ENCODE measurements around the gene MICU2.

MICU2 gene

GRCh38 chr13:21476893-21477472, 127.0 kb downstream of the MICU2 start:
- no peak for DNase-seq

GRCh38 chr13:21475115-21475514, 128.9 kb downstream of the MICU2 start:
- no peak for DNase-seq

- DNase-seq = no peak
These were observed 133.2 kb downstream of the MICU2 start for GRCh38 chr13:21470785-21471184.

GRCh38 chr13:21466527-21466926, 137.4 kb downstream of the MICU2 start:
- DNase-seq = no peak

- DNase-seq = no peak
These were observed 138.2 kb downstream of the MICU2 start for GRCh38 chr13:21465710-21466160.

GRCh38 chr13:21463424-21463823, 140.5 kb downstream of the MICU2 start:
- no peak for DNase-seq

- DNase-seq = no peak
These were observed 142.8 kb downstream of the MICU2 start for GRCh38 chr13:21461131-21461530.

GRCh38 chr13:21458813-21459701, 144.9 kb downstream of the MICU2 start, which contains the start of gene ZDHHC20:
Gene ZDHHC20, minus strand, starts transcription at chr13:21459303. Its CDS starts 132 bp downstream, at chr13:21459171.
- DNase-seq = no peak

GRCh38 chr13:21458451-21458812, 145.5 kb downstream of the MICU2 start:
- DNase-seq = no peak

GRCh38 chr13:21453387-21454081, 150.4 kb downstream of the MICU2 start:
- DNase-seq = no peak

- DNase-seq = no peak
These were observed 153.0 kb downstream of the MICU2 start for GRCh38 chr13:21450936-21451335.

- no peak for DNase-seq
These were observed 157.3 kb downstream of the MICU2 start for GRCh38 chr13:21446656-21447055.

GRCh38 chr13:21445759-21446158, 158.2 kb downstream of the MICU2 start:
- no peak for DNase-seq

GRCh38 chr13:21443171-21443570, 160.8 kb downstream of the MICU2 start:
- no peak for DNase-seq

Data from NCI-H1417 treated with DMSO at 0.1 percent for 48 hours (cell line).